K562 (cell line): ENCODE measurements around the gene SLC7A14.

ENCODE experiments used
- CTBP1 ChIP-seq: fragments of 450-650 bp; IDR thresholded peaks from 2 replicates; pipeline ENCODE4 v1.6.1; 2016; ENCODE audit warnings: borderline replicate concordance
- DACH1 ChIP-seq: fragments of 450-650 bp; IDR thresholded peaks from 2 replicates; pipeline ENCODE4 v1.6.1; 2018; ENCODE audit not compliant: partially characterized antibody
- EGR1 ChIP-seq: fragments of 450-650 bp; conservative IDR thresholded peaks from 2 replicates; pipeline ENCODE4 v1.6.1; 2017; ENCODE audit warnings: mild to moderate bottlenecking
- FOS ChIP-seq: IDR thresholded peaks from 3 replicates; pipeline ENCODE4 v1.6.1; 2011; ENCODE audit not compliant: insufficient read length; ENCODE audit errors: extremely low read depth
- NCOA2 ChIP-seq, 2 experiments: fragments of 450-650 bp; IDR thresholded peaks; 2 replicates each; pipeline ENCODE4 v1.6.1; 2018; ENCODE audit warnings: mild to moderate bottlenecking in 2 of 2, moderate library complexity in 1 of 2; ENCODE audit not compliant: partially characterized antibody in 2 of 2
- NR3C1 ChIP-seq: sonication (generic); formaldehyde crosslinking; IDR thresholded peaks from 2 replicates; pipeline ENCODE4 v1.8.1; 2022; ENCODE audit warnings: missing genetic modification reagents
- RCOR1 ChIP-seq, 2 experiments: IDR thresholded peaks; 2 replicates each; pipeline ENCODE4 v1.6.1; 2012; ENCODE audit warnings: low read depth in 2 of 2, low read length in 2 of 2, borderline replicate concordance in 1 of 2, improper control_type of control experiment in 1 of 2
- SMC3 ChIP-seq: conservative IDR thresholded peaks from 2 replicates; pipeline ENCODE4 v1.6.1; 2011; ENCODE audit warnings: low read depth, low read length, improper control_type of control experiment; ENCODE audit not compliant: insufficient read depth
- TGIF2 ChIP-seq: sonication (generic); formaldehyde crosslinking; IDR thresholded peaks from 2 replicates; pipeline ENCODE4 v1.8.1; 2022; ENCODE audit warnings: mild to moderate bottlenecking, missing genetic modification reagents, moderate library complexity
- ZFP36 ChIP-seq: fragments of 150-350 bp; IDR thresholded peaks from 2 replicates; pipeline ENCODE4 v1.6.1; 2018; ENCODE audit warnings: low read length, low read depth; ENCODE audit not compliant: partially characterized antibody
- TF ChIP-seq, protein P1 (sequence below), 3 experiments: IDR thresholded peaks in 2 of 3; conservative IDR thresholded peaks in 1 of 3; 2 replicates each; pipeline ENCODE4 v1.5.1; 2011 to 2012; ENCODE audit warnings: low read length in 3 of 3, mild to moderate bottlenecking in 3 of 3, control low read depth in 2 of 3, improper control_type of control experiment in 1 of 3, inconsistent platforms in 1 of 3, low read depth in 1 of 3, mixed read lengths in 1 of 3, moderate library complexity in 1 of 3; ENCODE audit not compliant: insufficient read depth in 2 of 3
- TF ChIP-seq, protein P2 (sequence below), 2 experiments: IDR thresholded peaks; 2 replicates each; pipeline ENCODE4 v1.6.1; 2011; ENCODE audit warnings: borderline replicate concordance in 1 of 2, control low read depth in 1 of 2, low read depth in 1 of 2, low read length in 1 of 2, mild to moderate bottlenecking in 1 of 2, mixed read lengths in 1 of 2, moderate library complexity in 1 of 2; ENCODE audit not compliant: insufficient read depth in 1 of 2, insufficient read length in 1 of 2, poor library complexity in 1 of 2, severe bottlenecking in 1 of 2; ENCODE audit errors: extremely low read depth in 1 of 2
- TF ChIP-seq, protein P3 (sequence below): sonication (generic); formaldehyde crosslinking; IDR thresholded peaks from 2 replicates; pipeline ENCODE4 v1.9.0; 2022; ENCODE audit warnings: mild to moderate bottlenecking, missing genetic modification reagents

DNA sequence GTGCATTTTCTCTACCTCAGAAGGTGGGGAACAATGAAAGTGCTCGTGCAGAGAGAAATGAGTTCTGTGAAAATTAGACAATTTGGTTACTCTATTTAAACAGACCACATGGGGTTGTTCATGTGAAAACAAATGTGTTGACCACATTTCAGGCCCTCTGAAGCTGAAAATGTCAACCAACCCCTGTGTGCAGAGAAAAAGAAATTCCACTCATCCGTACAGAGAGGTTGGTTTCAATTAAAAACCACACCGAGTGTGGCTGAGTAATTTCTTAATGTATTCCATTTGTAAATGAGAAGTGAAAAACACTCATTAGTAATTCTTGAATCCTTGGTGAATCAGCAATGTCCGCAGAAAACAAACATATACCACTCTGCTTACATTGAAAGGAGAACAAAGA, 46.9 kb upstream of the SLC7A14 start:
- TF ChIP-seq CTBP1 (no peak), EGR1 (no peak), ZFP36 (no peak), TGIF2 (no peak), FOS (no peak), RCOR1 (IDR thresholded peaks at IDR 0.05; ENCODE audit: borderline replicate concordance in 1 of 2, low read depth in 2 of 2, low read length in 2 of 2) (no peak), NR3C1 (CRISPR knock-in tag) (no peak), SMC3 (no peak), NCOA2 (IDR thresholded peaks at IDR 0.05; ENCODE audit: partially characterized antibody in 2 of 2) (no peak), DACH1 (no peak)
- TF ChIP-seq, protein P1, sequence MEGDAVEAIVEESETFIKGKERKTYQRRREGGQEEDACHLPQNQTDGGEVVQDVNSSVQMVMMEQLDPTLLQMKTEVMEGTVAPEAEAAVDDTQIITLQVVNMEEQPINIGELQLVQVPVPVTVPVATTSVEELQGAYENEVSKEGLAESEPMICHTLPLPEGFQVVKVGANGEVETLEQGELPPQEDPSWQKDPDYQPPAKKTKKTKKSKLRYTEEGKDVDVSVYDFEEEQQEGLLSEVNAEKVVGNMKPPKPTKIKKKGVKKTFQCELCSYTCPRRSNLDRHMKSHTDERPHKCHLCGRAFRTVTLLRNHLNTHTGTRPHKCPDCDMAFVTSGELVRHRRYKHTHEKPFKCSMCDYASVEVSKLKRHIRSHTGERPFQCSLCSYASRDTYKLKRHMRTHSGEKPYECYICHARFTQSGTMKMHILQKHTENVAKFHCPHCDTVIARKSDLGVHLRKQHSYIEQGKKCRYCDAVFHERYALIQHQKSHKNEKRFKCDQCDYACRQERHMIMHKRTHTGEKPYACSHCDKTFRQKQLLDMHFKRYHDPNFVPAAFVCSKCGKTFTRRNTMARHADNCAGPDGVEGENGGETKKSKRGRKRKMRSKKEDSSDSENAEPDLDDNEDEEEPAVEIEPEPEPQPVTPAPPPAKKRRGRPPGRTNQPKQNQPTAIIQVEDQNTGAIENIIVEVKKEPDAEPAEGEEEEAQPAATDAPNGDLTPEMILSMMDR (IDR thresholded peaks at IDR 0.05 in 2 of 3, conservative IDR thresholded peaks at IDR 0.05 in 1 of 3; ENCODE audit: insufficient read depth in 2 of 3, low read depth in 1 of 3, low read length in 3 of 3) = no peak
- TF ChIP-seq, protein P2, sequence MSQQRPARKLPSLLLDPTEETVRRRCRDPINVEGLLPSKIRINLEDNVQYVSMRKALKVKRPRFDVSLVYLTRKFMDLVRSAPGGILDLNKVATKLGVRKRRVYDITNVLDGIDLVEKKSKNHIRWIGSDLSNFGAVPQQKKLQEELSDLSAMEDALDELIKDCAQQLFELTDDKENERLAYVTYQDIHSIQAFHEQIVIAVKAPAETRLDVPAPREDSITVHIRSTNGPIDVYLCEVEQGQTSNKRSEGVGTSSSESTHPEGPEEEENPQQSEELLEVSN (IDR thresholded peaks at IDR 0.05; ENCODE audit: borderline replicate concordance in 1 of 2, extremely low read depth in 1 of 2, insufficient read depth in 1 of 2, insufficient read length in 1 of 2, low read depth in 1 of 2, low read length in 1 of 2, poor library complexity in 1 of 2, severe bottlenecking in 1 of 2) = no peak
- TF ChIP-seq, protein P3, sequence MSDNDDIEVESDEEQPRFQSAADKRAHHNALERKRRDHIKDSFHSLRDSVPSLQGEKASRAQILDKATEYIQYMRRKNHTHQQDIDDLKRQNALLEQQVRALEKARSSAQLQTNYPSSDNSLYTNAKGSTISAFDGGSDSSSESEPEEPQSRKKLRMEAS = no peak
